Adipose tissue (tissue), 3 donors: ENCODE measurements around the gene FRAS1. TPM values are rescaled to one million over a fixed set of nuclear protein-coding genes. Genes with fewer than 3 reads are reported as not detected.
"Not testable (repeated sequence)": the region's sequence is repeated elsewhere in the genome, so short reads cannot be mapped to it uniquely, and the experiment has no call there.

Source experiments
- H3K27ac ChIP-seq: one replicate; pipeline ENCODE4 v1.5.1; 2013; ENCODE audit warnings: low read depth, low read length
- WGBS, 3 donors: extraction: QIAGEN DNeasy Blood & Tissue Kit; methylation state at CpG; one replicate each; pipeline ENCODE4 v1.1.7; 2013; 5-methylcytosine and 5-hydroxymethylcytosine counted together
- polyA plus RNA-seq, 3 donors: library from polyadenylated mRNA; stranded (reverse); fragments of 200-250 nt; gene quantifications; one replicate each; pipeline ENCODE4 v1.2.3, GENCODE V29; 2013
- donor health status: healthy with polysubstance abuse.
- donor health status: Bipolar disorder and iron deficiency.
- donor health status: healthy.

FRAS1 gene
- polyA plus RNA-seq, 3 donors: 0.34 to 2.3 (median 0.48) TPM

GRCh38 chr4:78235800-78236199, 178.7 kb downstream of the FRAS1 start:
- no peak overlapping the region for H3K27ac ChIP-seq

GRCh38 chr4:78237360-78237759, 180.2 kb downstream of the FRAS1 start:
- 58 to 88% (median 85%) methylated on average over 4 of the region's 4 CpGs for WGBS, 3 donors
- no peak overlapping the region for H3K27ac ChIP-seq

GRCh38 chr4:78242071-78242470, 184.9 kb downstream of the FRAS1 start:
- H3K27ac ChIP-seq: no peak overlapping the region

GRCh38 chr4:78244705-78245485, 187.8 kb downstream of the FRAS1 start:
- H3K27ac ChIP-seq: no peak overlapping the region
- WGBS, 3 donors: 74 to 81% (median 79%) methylated on average over 3 of the region's 3 CpGs

GRCh38 chr4:78247536-78248285, 190.6 kb downstream of the FRAS1 start:
- H3K27ac ChIP-seq: no peak overlapping the region
- 83 to 92% (median 88%) methylated on average over 8 of the region's 8 CpGs for WGBS, 3 donors

GRCh38 chr4:78250500-78250899, 193.4 kb downstream of the FRAS1 start:
- WGBS, 3 donors: 69 to 79% (median 77%) methylated on average over 2 of the region's 2 CpGs
- H3K27ac ChIP-seq: no peak overlapping the region

- not testable (repeated sequence) for H3K27ac ChIP-seq
- WGBS, 3 donors: 88 to 90% (median 90%) methylated on average over 8 of the region's 8 CpGs
Measured at GRCh38 chr4:78252773-78253172, 195.7 kb downstream of the FRAS1 start.

GRCh38 chr4:78254893-78255292, 197.8 kb downstream of the FRAS1 start:
- 62 to 75% (median 65%) methylated on average over 4 of the region's 4 CpGs for WGBS, 3 donors
- H3K27ac ChIP-seq: no peak overlapping the region

GRCh38 chr4:78265006-78265405, 207.9 kb downstream of the FRAS1 start:
- 62 to 80% (median 70%) methylated on average over 5 of the region's 5 CpGs for WGBS, 3 donors
- no peak overlapping the region for H3K27ac ChIP-seq

GRCh38 chr4:78267790-78268189, 210.7 kb downstream of the FRAS1 start:
- no peak overlapping the region for H3K27ac ChIP-seq
- 66 to 80% (median 71%) methylated on average over 7 of the region's 7 CpGs for WGBS, 3 donors

GRCh38 chr4:78268597-78268996, 211.5 kb downstream of the FRAS1 start:
- WGBS, 3 donors: 83 to 89% (median 85%) methylated on average over 2 of the region's 2 CpGs
- H3K27ac ChIP-seq: no peak overlapping the region

- 65 to 94% (median 94%) methylated on average over 4 of the region's 4 CpGs for WGBS, 3 donors
- not testable (repeated sequence) for H3K27ac ChIP-seq
Measured at GRCh38 chr4:78275450-78275849, 218.3 kb downstream of the FRAS1 start.

GRCh38 chr4:78286281-78286680, 229.2 kb downstream of the FRAS1 start:
- no peak overlapping the region for H3K27ac ChIP-seq
- 92 to 98% (median 96%) methylated on average over 5 of the region's 5 CpGs for WGBS, 3 donors

- WGBS, 3 donors: 59 to 73% (median 68%) methylated on average over 2 of the region's 2 CpGs
- H3K27ac ChIP-seq: no peak overlapping the region
Measured at GRCh38 chr4:78288327-78288726, 231.2 kb downstream of the FRAS1 start.

GRCh38 chr4:78291277-78291676, 234.2 kb downstream of the FRAS1 start:
- WGBS, 3 donors: 89 to 96% (median 91%) methylated on average over 3 of the region's 3 CpGs
- no peak overlapping the region for H3K27ac ChIP-seq

GRCh38 chr4:78292341-78292740, 235.2 kb downstream of the FRAS1 start:
- WGBS, 3 donors: 70 to 90% (median 71%) methylated on average over 2 of the region's 2 CpGs
- H3K27ac ChIP-seq: no peak overlapping the region

- WGBS, 3 donors: 81 to 92% (median 91%) methylated on average over 2 of the region's 2 CpGs
- no peak overlapping the region for H3K27ac ChIP-seq
Measured at GRCh38 chr4:78292856-78293255, 235.7 kb downstream of the FRAS1 start.

- H3K27ac ChIP-seq: no peak overlapping the region
- 48 to 65% (median 62%) methylated on average over 1 of the region's 1 CpG for WGBS, 3 donors
Measured at GRCh38 chr4:78293348-78293747, 236.2 kb downstream of the FRAS1 start.

- H3K27ac ChIP-seq: no peak overlapping the region
- WGBS, 3 donors: 60 to 74% (median 62%) methylated on average over 4 of the region's 4 CpGs
Measured at GRCh38 chr4:78293821-78294301, 236.7 kb downstream of the FRAS1 start.

- H3K27ac ChIP-seq: no peak overlapping the region
- WGBS, 3 donors: 76 to 90% (median 79%) methylated on average over 3 of the region's 3 CpGs
Measured at GRCh38 chr4:78296261-78296660, 239.1 kb downstream of the FRAS1 start.
